Right lobe of liver (tissue), 4 donors: ENCODE measurements around the gene ADGRL3.

Source experiments
- CTCF ChIP-seq, 4 donors: fragments of 200-600 bp in 3 of 4; fragments of 450-650 bp in 1 of 4; IDR thresholded peaks; one replicate each; pipeline versions ENCODE4 v1.5.1 to v1.8.0; 2016 to 2022; ENCODE audit warnings: antibody characterized with exemption in 4 of 4, mild to moderate bottlenecking in 2 of 4
- POLR2A ChIP-seq: fragments of 450-650 bp; IDR thresholded peaks from one replicate; pipeline ENCODE4 v1.6.1; 2017; ENCODE audit warnings: antibody characterized with exemption, mild to moderate bottlenecking
- donor health status: DM: no; HTN: no; CAD: no.
- donor health status: DM: no; HTN: no; CAD: no.
- donor health status: DM: no; HTN: yes; CAD: no.

DNA sequence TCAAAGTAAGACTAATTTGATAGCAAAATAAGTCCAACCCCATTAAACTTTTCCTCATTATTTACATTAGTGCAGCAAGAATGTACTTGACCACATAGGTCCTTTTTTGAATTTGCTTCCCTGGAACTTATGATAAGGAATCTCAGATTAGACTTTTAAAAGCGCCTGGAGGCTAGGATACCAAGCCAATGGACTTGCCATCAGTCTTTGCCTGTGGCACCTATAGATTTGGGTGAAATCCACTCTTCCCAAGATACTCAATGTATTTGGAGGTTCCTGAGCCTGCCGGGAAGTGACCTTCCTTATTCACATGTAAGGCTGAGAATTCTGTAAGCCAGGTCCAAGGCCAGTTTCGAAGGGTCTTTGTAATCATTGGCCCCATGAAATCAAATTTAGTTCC, 553.6 kb downstream of the ADGRL3 start:
- TF ChIP-seq CTCF (IDR thresholded peaks at IDR 0.05) (no peak), POLR2A (no peak)
